CD4-positive, alpha-beta T cell treated with Interferon alpha-2 for 1 hour (primary cell): Measurements from ENCODE around the gene PLIN4.
"Not testable (repeated sequence)": the region's sequence is repeated elsewhere in the genome, so short reads cannot be mapped to it uniquely, and the experiment has no call there.

Experiments
- DNase-seq, 2 donors: peaks; one replicate each; pipeline ENCODE4 v3.0.0-alpha.2; 2020 to 2022

Gene PLIN4

GRCh38 chr19:4547303-4548237 is 29.3 kb upstream of the PLIN4 start:
- DNase-seq = peak in 1 of 2 donors; percentile 27

DNA sequence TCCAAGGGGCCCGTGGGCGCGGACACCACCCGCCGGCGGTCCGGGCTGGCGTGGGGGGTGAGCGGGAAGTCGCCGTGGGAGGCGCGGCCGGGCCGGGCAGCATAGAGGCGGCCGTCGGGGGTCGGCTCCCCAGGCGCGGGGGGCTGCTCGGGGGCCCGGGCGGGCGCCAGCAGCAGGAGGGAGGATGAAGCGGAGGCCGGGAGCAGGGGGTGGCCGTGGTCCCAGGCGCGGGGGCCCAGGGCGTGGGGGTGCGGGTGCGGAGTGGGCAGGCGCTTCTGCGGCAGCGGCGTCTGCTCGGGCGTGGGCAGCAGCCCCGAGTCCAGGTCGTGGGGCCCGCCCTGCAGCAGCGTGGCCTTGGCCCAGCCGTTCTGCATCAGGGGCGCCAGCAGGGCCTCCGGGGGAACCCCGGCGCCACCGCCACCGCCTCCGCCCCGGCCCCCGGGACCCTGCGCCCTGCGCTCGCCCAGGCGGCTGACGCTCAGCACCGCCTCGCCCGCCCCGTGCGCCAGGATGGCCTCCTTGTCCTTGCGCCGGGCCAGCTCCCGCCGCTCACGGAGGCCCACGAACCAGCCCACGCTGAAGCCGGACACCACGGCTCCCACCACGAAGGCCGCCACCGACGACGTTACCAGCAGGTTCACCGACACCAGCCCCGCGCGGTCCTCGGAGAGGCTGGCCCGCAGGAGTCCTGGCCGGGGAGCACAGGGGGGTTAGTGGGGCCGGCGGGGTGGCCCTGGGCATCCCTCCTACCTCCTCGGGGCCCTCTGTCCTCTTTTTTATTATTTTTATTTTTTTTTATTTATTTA is 25.8 kb upstream of the PLIN4 start:
- DNase-seq = no peak

DNA sequence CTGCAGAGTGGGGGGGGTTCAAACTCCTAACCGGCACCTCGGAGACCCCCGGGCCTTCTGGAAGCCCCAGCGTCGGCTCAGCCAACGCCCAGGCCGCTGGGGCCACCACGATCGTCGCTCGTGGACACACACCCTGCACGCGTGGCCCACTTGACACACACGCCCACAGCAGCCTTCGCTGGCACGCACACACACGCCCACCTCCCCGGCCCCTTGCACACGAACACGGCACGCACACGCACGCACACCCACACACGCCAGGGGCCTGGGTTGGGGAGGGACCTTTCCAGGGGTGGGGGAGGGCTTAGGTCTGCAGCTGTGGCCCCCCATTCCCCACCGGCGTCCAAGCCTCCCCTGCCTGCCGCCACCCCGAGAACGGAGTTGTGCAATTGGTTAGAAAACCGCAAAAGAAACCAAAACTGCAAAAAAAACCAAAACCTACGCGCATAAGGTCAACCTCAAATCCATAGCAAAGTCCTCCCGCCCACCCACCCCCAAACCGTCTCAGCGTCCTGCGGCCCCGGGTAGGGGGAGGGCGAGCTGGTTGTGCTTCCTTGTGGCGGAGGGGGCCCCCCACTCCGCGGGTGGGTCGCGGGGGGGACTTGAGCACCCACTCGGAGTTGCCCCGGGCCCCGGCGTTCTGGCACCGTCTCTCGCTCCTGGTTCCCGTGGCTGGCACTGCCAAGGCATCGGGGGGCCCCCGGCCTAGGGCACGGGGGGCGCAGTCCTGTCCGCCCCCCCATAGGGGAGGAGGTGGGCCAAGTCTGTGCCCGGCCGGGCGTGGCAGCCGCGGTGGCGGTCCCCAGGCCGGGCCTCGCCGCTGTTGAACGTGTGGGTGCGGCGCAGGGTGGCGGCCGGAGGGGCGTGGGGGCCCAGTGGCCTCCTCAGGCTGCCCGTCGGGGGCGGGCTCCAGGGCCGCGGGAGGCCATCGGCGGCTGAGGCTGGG is 24.9 kb upstream of the PLIN4 start:
- no peak for DNase-seq

DNA sequence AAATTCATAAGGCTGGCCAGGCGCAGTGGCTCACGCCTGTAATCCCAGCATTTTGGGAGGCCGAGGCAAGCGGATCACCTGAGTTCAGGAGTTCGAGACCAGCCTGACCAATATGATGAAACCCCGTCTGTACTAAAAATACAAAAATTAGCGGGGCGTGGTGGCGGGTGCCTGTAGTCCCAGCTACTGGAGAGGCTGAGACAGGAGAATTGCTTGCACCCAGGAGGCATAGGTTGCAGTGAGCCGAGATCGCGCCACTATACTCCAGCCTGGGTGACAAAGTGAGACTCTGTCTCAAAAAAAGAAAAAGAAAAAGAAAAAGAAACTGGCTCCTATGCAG is 23.5 kb upstream of the PLIN4 start:
- not testable (repeated sequence) for DNase-seq

DNA sequence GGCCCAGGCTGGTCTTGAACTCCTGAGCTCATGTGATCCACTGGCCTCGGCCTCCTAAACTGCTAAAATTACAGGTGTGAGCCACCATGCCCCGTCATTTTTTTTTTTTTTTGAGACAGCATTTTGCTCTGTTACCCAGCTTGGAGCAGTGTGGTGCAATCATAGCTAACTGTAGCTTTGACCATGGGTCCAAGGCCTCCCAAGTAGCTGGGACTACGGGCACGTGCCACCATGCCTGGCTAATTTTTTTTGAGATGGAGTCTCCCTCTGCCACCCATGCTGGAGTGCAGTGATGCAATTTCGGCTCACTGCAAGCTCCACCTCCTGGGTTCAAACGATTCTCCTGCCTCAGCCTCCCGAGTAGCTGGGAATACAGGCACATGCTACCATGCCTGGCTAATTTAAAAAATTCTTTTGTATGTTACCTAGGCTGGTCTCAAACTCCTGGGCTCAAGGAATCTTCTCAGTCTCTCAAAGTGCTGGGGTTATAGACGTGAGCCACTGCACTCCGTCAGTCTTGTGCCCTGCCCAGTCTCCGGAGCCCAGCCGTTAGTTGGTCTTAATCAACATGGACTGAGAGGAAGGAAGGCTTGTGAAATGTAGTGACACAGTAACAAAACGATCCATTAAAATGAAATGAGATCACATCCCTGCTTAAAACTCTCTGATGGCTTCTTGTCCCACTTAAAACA is 23.0 kb upstream of the PLIN4 start:
- DNase-seq = peak in 1 of 2 donors; percentile 37

DNA sequence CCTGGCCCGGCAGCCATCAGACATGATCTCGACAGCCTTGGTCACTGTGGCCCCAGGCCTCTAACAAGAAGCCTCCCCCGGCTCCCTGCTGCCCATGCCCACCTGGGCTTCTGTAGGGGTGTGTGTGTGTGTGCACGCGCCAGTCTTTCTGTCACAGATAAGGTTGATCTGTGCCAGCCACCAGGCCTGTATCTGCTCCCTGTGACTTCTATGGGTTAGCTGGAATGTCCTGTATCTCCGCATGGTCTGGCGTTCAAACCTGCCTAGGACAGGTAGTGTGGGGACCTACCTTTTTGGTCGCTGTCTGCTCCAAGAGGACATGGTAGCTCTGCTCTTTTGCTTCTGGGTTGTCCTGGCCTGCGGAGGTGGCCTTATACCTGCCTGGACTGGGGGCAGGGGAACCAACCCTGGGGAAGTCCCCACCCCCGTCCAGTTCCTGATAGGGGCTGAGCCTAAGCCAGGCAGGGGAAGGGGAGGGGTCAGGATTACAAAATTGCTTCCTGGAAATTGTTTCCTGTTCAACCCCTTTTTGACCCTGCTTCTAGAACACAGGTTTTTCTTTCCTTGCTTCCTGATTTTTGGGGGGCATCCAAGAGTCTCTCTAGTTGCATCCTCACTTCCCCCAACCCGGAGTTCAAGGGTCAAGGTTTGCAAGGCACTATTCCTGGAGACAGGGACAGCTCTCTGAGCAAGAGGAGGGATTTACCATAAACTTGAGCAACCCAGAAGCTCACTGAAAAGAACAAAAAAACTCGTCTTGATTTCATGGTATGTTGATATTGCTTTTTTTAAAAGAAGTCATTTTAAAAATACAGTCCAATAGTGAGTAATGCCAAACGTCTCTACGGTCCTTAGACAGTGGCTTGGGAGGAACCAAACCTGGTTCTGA is 21.7 kb upstream of the PLIN4 start, which contains the start of gene LRG1:
Gene LRG1 (minus strand): TSS at position 344 of the 889 bp plus-strand sequence. CDS start 23 bp downstream, at position 321.
- peak; percentile 30 to 74 for DNase-seq

GRCh38 chr19:4539169-4539692 is 20.9 kb upstream of the PLIN4 start:
- no peak for DNase-seq

GRCh38 chr19:4538601-4538954 is 20.3 kb upstream of the PLIN4 start:
- DNase-seq = no peak

GRCh38 chr19:4537953-4538600 is 19.8 kb upstream of the PLIN4 start:
- DNase-seq = no peak

DNA sequence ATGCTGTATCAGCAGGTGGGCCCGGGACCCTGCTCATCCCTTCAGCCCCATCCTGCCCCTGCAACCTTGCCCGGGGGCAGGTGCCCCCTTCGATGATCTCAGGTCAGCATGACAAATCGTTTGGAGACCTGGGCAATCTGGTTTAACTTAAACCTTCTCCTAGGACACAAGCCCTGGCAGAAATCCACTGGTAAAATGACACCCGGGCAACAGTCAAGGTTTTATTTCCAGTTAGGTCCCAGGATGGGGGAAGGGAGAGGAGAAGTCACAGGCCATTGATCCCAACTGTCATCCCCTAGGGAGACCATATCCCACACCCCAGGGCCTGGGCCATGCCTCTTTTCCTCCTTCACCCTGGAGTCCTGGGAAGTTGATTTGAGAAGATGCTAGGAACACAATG is 18.5 kb upstream of the PLIN4 start:
- DNase-seq = no peak

GRCh38 chr19:4534836-4535658 is 16.8 kb upstream of the PLIN4 start, which contains the start of gene PLIN5:
PLIN5 (minus strand) TSS chr19:4535224; CDS start chr19:4534074, 1,150 bp downstream.
- peak; percentile 53 to 61 for DNase-seq

DNA sequence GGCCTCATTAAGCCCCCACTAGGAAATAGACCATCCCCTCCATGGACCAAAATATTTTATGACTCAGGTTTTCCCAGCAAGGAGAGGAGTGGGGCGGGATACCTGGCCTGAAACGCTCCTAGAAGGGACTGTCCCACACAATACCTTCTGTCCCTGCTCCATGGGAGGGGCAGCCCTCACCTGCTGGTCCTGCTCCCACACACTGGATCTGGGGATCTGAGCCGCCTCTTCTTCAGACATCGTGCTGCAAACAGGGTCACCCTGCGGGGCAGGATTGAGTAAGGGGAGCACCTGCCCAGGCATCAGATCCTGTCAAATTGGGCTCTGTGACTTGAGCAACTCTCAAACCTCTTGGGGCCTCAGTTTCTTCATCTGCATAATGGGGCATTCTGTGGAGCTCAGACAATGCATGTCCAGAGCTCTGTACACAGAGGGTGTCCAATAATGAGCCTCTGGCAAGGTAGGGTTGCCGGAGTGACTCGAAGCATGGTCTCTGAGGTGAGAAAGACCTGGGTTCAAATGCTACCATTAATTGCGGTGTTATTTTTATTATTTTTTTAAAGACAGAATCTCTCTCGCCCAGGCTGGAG is 15.6 kb upstream of the PLIN4 start:
- DNase-seq = no peak

- no peak for DNase-seq
Observed at GRCh38 chr19:4533334-4533733, 15.0 kb upstream of the PLIN4 start.

DNA sequence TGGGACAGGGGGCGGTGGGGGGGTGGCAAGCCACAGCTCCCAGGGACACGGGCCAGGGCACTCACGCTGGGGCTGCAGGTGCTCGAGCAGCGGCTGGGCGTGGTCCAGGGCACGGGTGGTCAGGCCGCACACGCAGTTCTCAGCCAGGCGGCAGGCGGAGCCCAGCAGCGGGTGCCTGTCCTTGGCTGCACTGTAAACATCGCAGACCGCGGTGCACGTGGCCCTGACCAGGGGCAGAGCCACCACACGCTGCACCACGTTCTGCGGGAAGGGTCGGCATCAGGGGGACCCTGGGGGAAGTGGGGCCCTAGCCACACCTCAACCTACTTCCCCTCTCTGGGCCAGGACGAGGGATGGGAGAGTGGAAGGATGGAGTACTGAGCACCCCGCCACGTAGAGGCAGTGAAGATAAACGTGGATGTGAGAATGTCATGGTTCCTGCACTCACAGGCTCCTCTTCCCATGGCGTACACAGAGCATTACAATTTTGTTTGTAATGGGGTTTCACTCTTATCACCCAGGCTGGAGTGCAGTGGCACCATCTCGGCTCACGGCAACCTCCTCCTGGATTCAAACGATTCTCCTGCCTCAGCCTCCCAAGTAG is 13.4 kb upstream of the PLIN4 start:
- DNase-seq = no peak

- DNase-seq = no peak
Observed at GRCh38 chr19:4529924-4530522, 11.7 kb upstream of the PLIN4 start.

DNA sequence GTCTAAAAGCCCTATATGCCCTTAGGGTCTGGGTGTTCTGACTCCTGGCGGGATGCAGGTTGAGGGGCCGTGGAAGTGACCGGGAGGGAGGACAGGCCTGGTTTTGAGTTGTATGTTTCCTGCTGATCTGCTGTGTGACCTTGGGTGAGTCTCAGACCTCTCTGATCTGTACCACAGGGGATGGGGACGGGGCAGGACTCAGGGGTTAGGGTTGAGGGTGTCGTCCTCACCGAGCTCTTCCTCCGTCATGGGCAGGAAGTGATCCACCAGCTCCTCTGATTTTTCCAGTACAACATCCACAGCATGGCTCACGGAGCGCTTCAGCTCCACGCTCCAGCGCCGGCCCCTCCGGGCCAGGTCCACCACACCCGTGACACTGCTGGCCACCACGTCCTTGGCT is 10.6 kb upstream of the PLIN4 start:
- no peak for DNase-seq

DNA sequence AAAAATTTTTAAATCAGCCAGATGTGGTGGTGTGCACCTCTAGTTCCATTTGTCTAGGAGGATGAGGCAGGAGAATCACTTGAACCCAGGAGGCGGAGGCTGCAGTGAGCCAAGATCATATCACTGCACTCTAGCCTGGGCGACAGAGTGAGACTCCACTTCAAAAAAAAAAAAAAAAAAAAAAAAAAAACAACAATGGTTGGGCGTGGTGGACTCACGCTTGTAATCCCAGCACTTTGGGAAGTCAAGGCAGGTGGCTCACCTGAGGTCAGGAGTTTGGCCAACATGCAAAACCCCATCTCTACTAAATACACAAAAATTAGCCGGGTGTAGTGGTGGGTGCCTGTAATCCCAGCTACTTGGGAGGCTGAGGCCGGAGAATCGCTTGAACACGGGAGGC is 9.1 kb upstream of the PLIN4 start:
- not testable (repeated sequence) for DNase-seq

GRCh38 chr19:4525563-4526002 is 7.3 kb upstream of the PLIN4 start:
- DNase-seq = no peak
